SK-N-MC (cell line): ENCODE measurements around the gene FOXN4.

Source experiments
- EZH2 ChIP-seq: fragments of 200-600 bp; sonication (generic); IDR thresholded peaks from one replicate; pipeline ENCODE4 v1.6.1; 2017; ENCODE audit warnings: antibody characterized with exemption
- FOXP2 ChIP-seq: optimal IDR thresholded peaks from 2 replicates; pipeline ENCODE3; 2011; ENCODE audit warnings: mild to moderate bottlenecking, moderate library complexity; ENCODE audit not compliant: insufficient read depth; ENCODE audit errors: extremely low read length, control extremely low read depth
- POLR2AphosphoS5 ChIP-seq: IDR thresholded peaks from 2 replicates; pipeline ENCODE4 v1.6.1; 2012; ENCODE audit warnings: mild to moderate bottlenecking, low read depth, low read length, borderline replicate concordance

GRCh38 chr12:109302358-109302757, 6.7 kb downstream of the FOXN4 start:
- TF ChIP-seq POLR2AphosphoS5 = no peak
- no peak for TF ChIP-seq EZH2
- TF ChIP-seq FOXP2 = no peak
